ENCODE data around the gene LMO1.

The LMO1 gene

GRCh38 chr11:8263769-8264410 lies at the start of gene LMO1:
LMO1 (minus strand) TSS chr11:8263878; CDS start chr11:8263362, 516 bp downstream.
- peak; percentile 81 for DNase-seq

- DNase-seq, result no peak
These were observed 49.3 kb upstream of the LMO1 start for GRCh38 chr11:8312986-8313385.

GRCh38 chr11:8311366-8311765 lies 47.7 kb upstream of the LMO1 start:
- no peak for DNase-seq

- no peak for DNase-seq
These were observed 47.1 kb upstream of the LMO1 start for GRCh38 chr11:8310743-8311298.

GRCh38 chr11:8309862-8310261 lies 46.2 kb upstream of the LMO1 start:
- DNase-seq, result peak; percentile 71

GRCh38 chr11:8309311-8309710 lies 45.6 kb upstream of the LMO1 start:
- DNase-seq, result no peak

- DNase-seq, result no peak
These were observed 43.9 kb upstream of the LMO1 start for GRCh38 chr11:8307601-8308000.

- no peak for DNase-seq
These were observed 37.9 kb upstream of the LMO1 start for GRCh38 chr11:8301622-8302021.

- DNase-seq, result no peak
These were observed 35.4 kb upstream of the LMO1 start for GRCh38 chr11:8298801-8299786.

- no peak for DNase-seq
These were observed 34.2 kb upstream of the LMO1 start for GRCh38 chr11:8297781-8298440.

- DNase-seq, result no peak
These were observed 33.2 kb upstream of the LMO1 start for GRCh38 chr11:8296872-8297271.

- DNase-seq, result peak; percentile 28
These were observed 32.5 kb upstream of the LMO1 start for GRCh38 chr11:8296038-8296649.

GRCh38 chr11:8294251-8294935 lies 30.7 kb upstream of the LMO1 start:
- no peak for DNase-seq

- DNase-seq, result no peak
These were observed 29.5 kb upstream of the LMO1 start for GRCh38 chr11:8293171-8293570.

- DNase-seq, result no peak
These were observed 28.7 kb upstream of the LMO1 start for GRCh38 chr11:8292351-8292750.

- no peak for DNase-seq
These were observed 28.0 kb upstream of the LMO1 start for GRCh38 chr11:8291421-8292350.

- DNase-seq, result peak; percentile 87
These were observed 26.6 kb upstream of the LMO1 start for GRCh38 chr11:8290081-8290810.

GRCh38 chr11:8289492-8289918 lies 25.8 kb upstream of the LMO1 start:
- no peak for DNase-seq

GRCh38 chr11:8288824-8289491 lies 25.3 kb upstream of the LMO1 start:
- DNase-seq, result peak; percentile 85
